LoVo (cell line): Measurements from ENCODE around the gene API5.

Experiments
- DNase-seq: peaks from one replicate; pipeline ENCODE4 v3.0.0-alpha.2; 2016; ENCODE audit warnings: low spot score

Gene API5

DNA sequence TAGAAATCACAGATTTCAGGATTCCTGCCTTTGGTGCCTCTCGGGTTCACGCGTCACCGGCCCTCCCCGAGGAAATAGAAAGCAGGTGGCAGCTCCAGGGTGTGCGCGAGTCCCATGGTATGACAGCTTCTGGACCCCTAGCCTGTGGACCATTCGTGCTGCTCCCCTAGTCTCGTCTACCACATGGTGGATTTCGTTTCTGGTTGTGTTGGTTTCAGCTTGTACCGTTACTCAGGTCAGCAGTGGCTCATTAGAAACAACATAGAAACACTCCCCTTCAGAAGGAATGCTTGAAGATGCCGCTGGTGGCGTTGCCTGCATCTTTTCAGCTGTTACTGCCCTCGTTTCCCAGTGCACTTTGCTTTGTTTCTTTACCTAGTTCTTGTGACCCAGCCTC lies 47.6 kb downstream of the API5 start:
- peak; percentile 7 for DNase-seq

- peak; percentile 11 for DNase-seq
Measured at GRCh38 chr11:43360361-43361032, 48.7 kb downstream of the API5 start.

DNA sequence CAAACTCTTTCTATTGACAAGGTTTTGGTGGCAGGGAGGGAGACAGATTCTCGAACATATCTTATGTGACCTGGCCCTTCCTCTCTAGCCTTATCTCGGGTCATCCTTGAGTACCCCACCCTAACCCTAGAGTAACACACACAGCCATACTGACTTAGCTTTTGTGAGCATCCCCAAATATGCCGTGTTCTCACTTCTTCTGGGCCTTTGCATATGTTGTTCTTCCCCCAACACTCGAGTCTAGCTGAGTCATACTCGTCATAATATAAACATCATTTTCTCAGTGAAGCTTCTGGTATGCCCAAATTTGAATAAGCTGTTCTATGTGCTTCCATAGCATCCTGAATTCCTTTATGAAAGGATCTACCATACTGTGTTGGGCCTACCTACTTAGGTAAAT lies 54.9 kb downstream of the API5 start:
- no peak for DNase-seq

- DNase-seq: no peak
Measured at GRCh38 chr11:43367382-43368178, 55.8 kb downstream of the API5 start.

DNA sequence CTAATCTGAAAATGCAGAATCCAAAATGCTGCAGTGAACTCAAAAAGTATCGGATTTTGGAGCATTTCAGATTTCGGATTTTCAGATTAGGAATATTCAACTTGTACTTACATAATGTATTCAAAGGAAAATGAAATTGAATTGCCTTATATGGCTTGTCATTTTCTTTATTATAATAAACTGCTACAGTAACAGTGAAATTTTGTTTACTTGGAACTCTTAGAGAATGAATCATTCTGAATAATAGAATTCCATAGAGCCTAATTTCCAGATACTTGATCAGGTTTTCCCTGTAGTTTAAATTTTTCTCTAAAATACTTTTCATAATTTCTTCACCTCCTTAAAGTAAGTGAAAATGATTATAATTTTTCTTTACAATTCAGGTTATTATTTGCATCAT lies 64.3 kb downstream of the API5 start:
- no peak for DNase-seq

DNA sequence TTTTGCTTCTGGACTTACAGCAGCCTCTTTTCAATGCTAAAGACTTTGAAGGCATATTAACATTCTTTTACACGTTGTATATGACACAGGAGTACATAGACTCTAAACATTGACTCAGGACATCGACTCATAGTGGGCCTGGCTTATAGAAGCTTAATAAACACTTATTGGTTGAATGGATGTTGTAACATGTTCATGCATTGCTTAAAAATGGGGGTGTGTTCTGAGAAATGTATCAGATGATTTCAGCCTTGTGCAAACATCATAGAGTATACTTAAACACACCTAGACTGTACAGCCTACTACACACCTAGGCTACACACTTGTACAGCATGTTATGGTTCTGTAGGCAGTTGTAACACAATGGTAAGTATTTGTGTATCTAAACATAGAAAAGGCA lies 64.8 kb downstream of the API5 start:
- no peak for DNase-seq

DNA sequence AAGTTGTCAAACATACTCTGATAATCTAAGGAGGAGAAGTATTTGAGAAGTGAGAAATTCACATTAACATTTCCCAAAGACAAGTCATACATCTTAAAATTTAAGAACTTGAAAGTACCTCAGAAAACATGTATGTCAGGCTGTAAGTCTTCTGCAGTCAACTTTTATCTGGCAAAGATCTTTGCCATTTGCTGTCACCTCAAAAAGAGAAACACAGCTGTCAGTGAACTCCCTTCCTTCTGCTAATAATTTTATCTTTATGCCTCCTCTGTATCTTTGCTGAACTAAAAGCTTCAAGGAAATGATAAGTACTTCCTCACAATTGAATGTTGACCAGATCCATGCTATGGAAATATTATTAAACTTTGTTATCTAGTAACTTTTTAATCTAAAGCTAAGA lies 65.6 kb downstream of the API5 start:
- DNase-seq: no peak

DNA sequence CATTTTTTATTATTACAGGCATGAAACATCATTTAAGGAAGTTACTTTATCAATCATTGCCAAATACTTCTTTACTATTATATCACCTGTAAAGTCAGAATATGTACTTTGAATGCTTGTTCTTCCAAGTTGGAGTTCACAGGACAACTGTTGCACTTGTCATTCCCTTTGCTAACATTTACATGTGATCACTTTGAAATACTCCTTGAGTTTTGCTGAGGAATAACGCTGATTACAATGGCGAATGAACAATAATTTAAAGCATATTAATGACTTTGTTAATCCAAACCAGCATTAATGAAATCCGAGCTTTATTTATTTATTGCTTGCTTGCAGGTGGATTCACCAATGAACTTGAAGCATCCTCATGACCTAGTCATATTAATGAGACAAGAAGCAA lies 67.1 kb downstream of the API5 start:
- no peak for DNase-seq

- no peak for DNase-seq
Measured at GRCh38 chr11:43381802-43382201, 70.0 kb downstream of the API5 start.

DNA sequence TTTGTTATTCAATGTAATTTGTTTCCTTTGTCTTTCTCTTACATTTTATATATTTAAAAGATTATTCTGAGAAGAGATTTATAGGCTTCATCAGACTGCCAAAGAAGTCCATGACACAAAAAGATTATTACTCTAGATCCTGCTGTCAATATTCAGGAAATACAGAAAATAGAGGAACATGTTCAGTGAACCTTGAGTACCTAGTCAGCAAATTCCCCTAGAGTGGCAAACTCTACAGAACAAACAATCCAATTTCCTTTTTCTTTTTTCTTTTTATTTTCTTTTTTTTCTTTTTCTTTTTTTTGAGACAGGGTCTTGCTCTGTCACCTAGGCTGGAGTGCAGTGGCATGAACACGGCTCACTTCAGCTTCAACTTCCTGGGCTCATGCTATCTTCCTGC lies 70.8 kb downstream of the API5 start:
- no peak for DNase-seq

GRCh38 chr11:43384393-43384792 lies 72.6 kb downstream of the API5 start:
- DNase-seq: no peak

- DNase-seq: no peak
Measured at GRCh38 chr11:43392713-43393112, 80.9 kb downstream of the API5 start.

GRCh38 chr11:43393765-43394355 lies 82.1 kb downstream of the API5 start:
- no peak for DNase-seq
